ENCODE results near the gene TENM4.
"Not testable (repeated sequence)": the region's sequence is repeated elsewhere in the genome, so short reads cannot be mapped to it uniquely, and the experiment has no call there.

The TENM4 gene

DNA sequence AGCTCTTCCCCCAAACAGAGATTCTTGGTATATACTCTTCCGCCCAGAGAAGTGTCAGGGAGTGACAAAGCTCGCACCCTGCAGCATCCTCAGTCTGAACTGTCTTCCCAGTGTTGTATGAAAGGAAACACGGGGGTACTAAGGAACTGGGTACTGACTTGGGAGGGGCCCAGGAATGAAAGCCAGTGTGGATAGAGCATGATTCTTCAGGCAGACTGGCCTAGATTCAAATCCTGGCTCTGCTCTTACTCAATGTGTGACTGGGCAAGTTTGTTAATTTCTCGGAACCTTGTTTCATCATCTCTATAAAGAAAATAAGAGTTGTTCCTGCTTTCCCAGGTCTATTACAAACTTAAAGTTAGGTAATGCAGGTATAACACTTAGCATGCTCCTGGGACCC, 600.2 kb downstream of the TENM4 start:
- DNase-seq (no peak), ATAC-seq (no peak)

DNA sequence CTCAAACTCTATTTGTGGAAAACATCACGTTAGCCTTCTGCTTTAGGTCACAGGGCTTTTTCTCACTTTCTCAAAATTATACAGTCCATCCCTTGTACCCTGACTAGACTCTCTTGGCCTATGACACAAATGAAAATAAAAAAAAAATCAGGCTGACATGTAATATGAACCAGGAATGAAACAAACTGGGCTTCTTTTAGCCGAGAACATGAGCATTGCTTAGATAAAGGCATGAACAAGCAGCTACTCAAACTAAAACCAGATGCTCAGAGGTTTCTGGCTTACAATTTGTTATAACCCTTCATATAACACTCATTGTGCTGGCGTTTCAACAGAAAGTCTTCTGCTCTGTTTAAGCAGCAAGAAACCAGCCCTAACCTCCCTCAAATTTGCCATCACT, 600.6 kb downstream of the TENM4 start:
- no peak for DNase-seq
- no peak for ATAC-seq

DNA sequence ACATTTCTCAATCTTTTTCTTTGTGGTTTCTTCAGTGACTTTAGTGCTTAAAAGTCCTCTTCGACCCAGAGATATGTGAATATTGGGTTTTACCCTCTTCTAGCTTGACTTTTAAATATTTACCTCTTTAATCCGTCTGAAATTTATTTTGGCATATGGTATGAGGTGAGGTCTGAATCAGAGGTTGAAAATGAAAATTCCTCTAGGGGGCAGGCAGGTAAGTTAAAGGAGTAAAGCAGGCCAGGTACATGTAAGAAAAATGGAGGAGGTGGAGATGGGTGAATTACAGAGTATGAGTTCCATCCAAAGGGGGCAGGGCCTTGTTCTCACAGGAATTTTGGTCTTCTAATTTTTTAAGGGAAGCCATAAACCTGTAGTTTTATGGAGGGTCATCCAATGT, 602.4 kb downstream of the TENM4 start:
- DNase-seq (no peak), ATAC-seq (no peak)

DNA sequence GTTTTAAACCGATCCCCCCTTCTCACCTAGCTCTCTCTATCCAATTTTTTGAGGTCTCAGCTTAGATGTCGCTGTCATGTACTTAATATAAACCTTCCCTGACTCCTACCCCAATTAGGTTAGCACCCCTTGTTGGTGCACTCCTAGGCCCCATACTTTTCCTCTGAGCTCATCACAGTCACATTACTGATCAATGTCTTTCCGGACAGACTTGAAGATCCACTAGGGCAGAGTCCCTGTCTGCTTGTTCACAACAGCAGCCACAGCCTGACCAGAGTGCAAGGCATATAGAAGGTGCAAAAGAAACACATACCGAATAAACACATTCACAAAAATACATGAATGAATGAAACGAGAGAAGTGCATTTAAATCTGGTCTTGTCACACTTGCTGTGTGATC, 605.2 kb downstream of the TENM4 start:
- DNase-seq = no peak
- no peak for ATAC-seq

DNA sequence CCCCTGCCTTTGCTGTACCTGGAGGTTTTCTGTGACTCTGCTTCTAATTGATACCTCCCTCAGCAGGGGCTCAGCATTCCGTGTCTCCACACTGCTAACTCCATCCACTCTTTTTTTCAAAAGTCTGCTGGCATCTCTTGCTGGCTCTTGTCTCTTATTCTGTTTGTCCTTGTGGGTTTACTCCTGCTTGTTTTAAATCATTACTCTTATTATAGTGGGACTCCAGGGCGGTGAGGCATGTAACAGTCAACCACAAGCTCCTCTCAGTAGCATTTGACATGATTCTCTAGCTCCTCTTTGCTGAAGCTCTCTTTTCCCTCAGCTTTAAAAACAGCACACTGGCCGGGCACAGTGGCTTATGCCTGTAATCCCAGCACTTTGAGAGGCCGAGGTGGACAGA, 605.9 kb downstream of the TENM4 start:
- ATAC-seq (no peak), DNase-seq (no peak)

DNA sequence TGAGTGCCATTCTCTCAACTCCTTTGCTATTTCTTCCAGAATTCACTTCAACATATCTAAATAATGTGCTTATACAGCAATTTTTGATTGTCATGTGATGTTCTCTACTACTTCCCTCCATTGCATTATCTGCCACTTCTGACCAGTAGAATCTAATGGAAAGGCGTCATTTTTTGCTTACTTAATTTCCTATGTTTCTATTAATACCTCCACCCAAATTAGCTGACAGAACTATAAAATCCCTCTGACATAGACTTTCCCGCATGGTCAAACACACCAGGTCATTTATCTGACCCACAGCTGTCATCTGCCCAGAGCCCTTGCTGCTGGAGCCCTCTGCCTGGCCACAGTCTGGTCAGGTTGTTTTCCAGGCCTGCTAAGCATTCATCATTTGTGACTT, 607.6 kb downstream of the TENM4 start:
- DNase-seq = no peak

DNA sequence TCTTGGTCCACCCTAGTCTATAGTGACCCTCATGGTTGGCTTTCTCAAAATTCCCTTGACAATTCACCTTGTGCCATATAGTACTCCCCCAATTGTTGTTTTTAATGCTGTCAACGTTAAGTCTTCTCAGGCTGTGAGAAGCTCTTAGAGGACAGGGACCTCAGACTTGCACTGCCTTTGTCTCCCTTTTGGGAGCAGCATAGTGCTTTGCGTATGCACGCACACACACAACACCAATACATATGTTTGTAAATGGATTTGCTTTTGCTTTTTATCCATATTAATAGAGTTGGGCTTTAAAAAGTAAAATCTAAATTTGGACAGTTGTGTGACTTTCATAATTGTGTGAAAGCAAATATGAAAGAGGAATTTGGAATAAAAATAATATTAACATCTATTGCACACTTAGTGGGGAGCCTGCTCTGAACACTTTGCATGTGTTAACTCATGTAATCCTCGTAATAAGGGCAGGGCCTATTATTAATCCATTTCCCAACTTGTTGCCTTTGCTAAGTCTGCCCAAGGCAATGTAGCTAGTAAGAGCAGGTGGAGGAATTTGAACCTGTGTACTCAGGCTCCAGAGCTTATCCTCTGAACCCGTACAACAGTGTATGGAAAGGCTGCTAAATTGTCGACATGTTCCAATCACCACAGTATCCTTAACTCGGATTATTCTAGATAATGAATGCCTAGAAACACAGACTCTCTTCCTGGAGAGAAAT, 608.4 kb downstream of the TENM4 start:
- ATAC-seq = no peak

More for the DNA sequence above, 607.6 kb downstream of the TENM4 start:
- no peak for ATAC-seq

DNA sequence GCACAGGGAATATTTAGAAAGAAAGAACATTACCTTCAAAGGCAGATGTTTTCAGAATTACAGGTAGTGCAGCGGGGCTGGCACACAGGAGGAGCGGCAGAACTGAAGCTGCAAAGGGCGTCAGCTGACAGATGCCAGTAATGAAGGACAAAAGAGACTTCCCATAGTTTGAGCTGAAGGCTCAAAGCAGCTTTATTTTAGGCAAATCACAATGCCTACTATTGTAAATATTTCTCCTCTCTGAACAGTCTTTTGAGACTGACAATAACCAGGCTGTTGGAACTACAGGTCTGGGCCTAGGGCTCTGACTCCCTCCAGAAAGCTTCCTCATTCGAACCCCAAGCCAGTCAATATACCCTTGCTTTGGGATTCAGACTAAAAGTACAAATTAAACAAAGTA, 609.3 kb downstream of the TENM4 start:
- no peak for ATAC-seq

More for the DNA sequence above, 608.4 kb downstream of the TENM4 start:
- no peak for DNase-seq

DNA sequence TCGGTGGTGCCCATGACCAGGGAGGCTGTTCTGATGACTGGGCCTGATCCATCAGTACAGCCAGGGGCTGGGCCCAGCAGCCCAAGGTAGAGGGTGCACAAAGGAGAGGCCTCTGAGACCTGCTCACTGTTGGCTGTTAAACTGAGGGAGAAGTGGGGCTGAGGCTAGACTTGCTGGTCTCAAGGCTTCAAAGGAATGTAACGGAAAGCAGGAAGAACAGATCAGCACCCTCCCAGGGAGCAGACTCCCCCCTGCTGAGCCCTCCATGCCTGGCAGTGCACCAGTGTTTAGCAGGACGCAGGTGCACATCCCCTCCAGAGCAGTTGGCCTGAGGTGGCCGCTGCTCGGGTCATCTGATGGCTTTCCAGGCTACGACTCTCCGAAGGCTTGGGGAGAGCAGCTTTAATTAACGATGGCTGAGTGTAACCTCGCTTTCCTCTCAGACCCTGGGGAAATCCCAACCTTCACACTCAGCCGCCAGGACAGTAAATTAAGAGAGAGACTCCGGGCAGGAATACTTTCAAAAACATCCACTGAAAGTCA, 610.5 kb downstream of the TENM4 start:
- no peak for DNase-seq
- ATAC-seq = no peak

More for the DNA sequence above, 609.3 kb downstream of the TENM4 start:
- no peak for DNase-seq

DNA sequence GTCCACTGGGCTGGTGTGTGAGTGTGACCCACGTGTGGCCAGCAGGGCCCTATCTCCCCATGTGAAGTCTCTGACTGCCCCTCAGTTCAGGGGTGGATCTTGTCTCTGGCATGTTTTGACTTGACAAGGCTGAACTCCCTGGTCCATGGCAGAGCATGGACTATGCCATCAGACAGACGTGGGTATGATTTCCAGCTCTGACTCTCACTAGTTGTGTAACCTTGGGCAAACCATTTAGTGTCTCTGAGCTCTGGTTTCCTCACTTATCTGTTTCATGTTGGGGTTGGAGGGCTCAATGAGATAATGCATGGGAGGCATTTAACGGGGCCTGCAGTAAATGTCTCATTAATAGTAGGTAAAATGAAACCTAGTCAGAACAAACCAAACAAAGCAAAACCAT, 611.7 kb downstream of the TENM4 start:
- DNase-seq (no peak), ATAC-seq (no peak)

DNA sequence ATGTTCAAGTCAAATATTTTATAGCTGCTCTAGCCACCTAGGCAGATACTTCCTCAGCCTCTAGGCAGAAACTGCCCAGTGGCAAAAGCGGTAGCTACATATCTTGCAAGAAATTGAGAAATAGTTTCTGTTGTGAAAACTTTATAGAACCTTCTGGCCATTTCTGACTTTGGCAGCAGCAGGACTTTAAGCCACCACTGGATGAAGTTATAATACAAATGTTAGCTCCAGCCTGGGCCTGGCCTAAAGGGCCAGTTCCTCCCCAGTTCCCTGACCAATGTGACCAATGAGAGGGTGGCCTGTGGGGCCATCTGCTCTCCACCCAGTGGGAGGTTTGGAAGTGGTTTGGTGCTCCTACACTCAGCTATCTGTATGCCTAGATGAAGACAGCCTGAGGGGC, 612.2 kb downstream of the TENM4 start:
- no peak for DNase-seq
- no peak for ATAC-seq

DNA sequence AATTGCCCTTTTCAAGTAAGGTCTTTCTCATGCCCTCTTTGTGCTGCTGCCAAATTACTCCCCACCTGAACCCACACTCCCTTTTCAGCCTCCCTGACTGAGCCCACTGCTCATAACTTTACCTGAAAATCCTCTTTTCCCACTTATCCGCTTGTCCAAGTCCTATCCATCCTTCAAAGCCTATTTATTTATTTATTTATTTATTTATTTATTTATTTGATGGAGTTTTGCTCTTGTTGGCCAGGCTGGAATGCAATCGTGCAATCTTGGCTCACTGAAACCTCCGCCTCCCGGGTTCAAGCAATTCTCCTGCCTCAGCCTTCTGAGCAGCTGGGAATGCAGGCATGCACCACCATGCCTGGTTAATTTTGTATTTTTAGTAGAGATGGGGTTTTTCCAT, 613.5 kb downstream of the TENM4 start:
- ATAC-seq, DNase-seq: not testable (repeated sequence)

DNA sequence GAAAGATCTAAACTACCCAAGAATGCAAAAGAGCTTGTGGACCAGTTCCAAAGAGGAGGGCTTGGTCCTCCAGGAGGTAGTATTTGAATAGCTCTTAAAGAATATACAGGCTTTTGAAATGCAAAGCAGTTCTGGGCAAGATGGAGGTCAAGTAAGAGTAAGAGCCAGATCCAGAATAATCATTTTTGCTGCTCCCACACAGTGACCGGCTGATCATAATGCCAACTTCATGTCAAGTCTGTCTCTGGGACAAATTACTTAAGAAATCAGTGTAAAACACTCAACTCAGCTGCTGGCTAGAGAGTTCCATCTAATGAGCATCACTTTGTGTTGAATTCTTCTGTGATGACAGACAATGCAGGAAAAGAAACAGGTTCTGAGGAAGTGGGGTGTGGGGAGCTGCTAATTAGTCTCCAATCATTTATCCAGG, 615.2 kb downstream of the TENM4 start:
- DNase-seq (no peak), ATAC-seq (no peak)

DNA sequence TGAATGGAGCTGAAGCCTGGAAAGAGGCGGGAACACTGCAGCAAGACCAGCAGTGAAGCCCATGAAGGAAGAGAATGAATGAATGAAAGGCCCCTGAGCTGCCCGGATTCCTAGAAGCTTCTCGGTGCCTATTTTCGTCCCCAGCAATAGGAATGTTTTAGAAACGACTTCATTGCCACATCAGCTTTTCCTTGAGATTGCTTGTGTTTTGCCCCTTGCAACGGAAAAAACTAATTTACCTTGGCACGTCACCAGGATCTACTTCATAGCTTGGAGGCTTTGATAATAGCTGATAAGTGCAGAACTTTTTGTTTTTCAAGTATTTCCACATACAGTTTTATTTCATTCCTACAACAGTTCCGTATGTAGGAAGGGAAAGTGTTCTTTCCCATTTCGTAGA, 617.2 kb downstream of the TENM4 start:
- DNase-seq (no peak), ATAC-seq (no peak)

DNA sequence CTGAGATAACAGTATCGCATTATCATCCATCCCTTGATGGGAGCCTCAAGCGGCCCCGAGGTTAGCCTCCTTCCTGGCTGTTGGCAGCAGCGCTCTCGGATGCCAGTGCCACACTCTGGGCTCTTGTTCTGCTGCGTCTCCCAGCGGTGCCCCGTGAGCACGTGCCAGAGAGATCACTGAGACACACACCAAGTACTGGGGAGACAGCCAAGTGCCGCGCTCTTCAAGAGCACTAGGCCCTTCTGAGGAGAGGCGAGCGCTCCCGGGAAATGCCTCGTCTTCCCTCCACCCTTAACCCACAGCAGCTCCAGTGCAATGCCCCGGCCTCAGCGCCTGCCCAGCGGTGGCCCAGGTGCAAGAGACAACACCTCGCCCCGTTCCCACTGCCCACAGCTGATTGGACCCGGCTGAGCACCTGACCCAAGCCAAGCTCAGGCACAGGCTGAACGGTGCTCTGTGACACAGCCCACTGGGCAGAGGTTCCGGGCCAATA, 617.9 kb downstream of the TENM4 start:
- DNase-seq (no peak), ATAC-seq (no peak)

DNA sequence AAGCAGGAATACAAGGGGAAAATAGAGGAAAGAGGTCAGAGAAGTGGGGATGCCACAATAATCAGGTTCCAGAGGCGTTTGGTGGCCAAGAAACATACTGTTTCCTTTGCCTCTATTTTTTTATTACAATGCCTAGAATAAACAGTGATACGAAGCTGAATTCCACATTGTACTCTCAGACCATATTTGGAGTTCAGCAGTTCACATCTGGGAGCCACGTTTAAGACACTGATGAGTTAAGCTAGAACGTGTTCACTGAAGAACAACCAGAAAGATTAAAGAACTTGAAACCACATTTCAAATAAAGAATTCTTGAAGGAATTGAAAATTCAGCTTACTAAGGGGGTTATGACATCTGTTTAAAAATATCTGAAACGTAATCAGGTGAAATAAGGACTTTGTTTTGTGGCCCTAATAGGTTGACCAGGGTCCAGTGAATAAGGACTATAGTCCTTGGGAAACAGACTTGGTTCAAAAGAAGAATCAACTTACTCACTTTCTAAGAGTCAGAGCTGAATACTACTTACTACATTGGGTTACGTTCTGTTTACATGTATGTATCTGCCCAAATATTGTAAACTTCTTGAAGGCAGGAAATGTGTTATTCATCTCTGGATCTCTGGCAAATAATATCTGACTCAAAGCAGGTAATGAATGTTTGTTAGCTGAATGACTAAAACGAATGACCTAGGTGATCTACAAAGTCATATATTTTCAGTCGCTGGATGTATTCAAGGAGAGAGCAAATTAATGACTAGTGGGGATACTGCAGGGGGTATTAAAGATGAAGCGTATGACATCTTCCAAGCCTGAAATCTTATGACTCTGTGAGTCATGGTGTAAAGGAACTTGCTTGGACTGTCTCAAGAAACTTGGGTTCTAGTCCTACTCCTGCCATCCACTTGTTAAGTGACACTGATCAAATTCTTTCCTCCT, 619.2 kb downstream of the TENM4 start:
- DNase-seq = no peak
- no peak for ATAC-seq

DNA sequence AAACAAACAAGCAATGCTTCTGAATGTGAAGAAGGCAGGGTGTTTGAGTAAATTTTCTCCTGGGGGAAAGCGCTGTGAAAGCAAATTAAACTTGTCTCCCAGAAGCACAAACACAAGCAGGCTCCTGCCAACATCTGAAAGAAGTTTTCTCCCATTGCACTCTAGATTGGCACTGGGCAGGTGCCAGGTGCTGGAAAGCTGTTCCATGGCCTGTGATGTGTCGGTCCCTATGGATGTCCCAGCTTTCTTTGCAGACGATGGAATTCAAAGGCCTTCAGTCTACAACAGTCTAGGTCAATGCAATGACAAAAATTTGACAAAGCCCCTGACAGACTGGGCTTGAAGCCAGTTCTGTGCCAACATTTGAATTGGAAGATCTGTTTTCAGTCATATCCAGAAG, 620.1 kb downstream of the TENM4 start:
- ATAC-seq (no peak), DNase-seq (no peak)

DNA sequence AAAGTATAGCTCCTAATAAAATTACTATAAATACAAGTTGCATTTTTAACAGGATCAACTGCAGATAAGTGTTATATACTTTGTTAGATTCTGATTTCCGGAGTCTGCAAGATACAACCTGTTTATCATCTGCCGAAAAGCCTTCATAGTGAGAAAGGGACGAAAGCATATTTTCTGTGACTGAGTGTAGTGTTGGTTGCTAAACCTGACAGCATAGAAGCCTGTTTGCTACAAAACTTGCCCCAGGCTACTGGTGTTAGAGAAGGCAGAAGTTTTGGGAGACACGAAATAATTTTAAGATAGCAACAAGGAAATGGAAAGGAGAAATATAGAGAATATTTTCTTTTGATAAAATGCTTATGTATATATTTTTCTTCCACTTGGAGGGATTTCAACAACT, 622.6 kb downstream of the TENM4 start:
- no peak for DNase-seq
- no peak for ATAC-seq

DNA sequence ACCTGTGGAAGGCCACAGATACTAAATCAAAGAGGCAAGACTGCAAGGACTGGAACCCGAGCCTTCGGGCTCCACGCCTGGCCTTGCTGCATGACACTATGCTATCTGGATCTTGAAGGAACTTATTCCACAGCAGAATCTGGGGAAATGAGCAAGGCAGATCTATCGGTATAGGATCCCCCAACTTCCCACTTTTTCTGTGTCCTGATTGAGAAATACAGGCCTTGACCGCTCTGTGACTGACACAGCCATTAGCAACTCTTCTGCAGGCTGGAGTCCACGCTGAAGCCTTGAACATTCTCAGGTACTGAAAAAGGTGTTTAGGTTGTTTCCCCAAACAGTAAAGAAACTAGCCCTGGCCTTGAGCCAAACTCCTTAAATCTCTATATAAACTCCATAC, 625.0 kb downstream of the TENM4 start:
- DNase-seq (no peak), ATAC-seq (no peak)

DNA sequence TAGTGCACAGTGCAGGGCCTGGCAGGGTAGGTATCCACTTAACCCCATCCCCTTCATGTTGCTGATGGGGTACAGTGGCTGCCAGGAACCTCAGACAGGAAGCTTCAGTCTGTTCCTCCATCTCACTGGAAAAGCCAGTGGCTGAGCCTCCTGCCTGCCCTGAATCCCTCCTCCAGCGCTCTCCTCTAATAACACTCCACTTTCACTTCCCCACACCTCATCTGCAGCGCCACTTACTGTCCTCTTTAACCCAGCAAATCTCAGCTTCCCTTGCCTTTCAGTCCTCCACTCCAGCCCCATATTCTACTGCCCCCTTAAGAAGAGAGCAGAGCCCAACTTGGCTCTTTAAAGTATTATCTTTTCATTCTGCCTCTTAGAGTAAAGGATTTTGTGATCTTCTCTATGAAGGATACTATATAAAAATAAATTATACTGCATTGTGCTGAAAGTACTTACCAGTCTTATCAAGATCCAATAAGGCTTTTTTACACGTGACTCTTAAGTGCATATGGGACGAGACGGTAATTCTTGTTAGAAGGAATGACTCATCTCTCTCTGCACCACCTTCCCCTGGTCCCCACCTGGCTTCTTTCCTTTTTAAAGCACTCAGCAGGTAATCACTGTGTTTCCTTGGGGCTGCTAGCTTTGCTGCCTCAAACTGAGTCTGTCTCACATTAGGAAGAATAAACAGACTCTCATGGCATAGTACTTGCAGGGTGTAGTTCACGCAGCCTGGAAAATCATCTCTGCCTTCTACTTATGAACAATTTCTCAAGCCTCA, 628.1 kb downstream of the TENM4 start:
- ATAC-seq (no peak), DNase-seq (no peak)

DNA sequence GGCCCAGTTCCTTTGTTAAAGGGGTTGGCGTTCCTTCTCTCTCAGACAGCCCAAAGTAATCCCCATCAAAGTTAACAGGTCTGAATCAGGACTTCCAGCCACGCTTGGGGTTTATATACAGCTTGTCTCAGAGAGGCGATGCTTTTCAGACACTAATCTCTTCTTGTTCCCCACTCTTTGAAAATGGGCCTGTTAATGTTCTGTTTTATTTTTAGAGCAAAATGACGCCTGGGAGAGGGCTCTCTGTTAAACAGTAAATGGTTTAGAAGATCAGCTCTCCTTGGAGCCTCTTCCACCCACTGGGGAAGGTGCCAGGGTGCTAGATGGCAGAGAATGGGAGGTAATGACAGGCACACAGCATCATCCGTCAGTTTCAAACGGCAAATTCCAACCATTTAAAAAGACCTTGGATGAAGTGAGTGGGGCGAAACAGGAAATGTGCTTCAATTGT, 630.2 kb downstream of the TENM4 start:
- no peak for ATAC-seq
- DNase-seq = no peak

DNA sequence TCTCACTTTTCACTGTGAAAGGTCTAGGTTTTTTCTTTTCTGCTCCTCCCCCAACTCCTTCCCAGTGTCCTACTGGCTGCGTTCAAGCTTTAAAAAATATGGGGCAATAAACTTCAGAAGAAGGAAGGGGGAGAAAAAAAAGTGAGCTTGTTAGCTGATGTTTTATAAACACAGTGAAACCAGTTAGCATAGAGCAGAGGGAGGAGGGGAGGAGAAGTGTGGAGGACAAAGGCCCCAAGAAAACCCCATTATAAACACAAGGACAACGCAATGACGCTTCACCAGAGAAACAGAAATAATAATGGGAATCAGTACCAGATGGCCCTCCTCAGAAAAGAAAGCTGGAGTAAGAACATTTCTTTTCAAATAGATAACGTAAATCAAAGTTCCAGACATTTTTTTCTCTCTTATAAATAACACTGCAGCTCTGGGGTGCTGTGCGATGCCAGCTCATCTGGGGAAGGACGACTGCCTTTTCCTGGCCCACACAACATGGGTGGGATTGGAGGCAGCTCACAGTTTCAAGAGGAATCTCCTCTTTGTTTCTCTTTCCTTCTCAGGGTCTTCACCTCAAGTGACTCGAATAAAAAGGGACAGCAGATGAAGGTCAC, 630.8 kb downstream of the TENM4 start:
- DNase-seq = no peak
- no peak for ATAC-seq
